ENCODE results near the gene ISOC2.

The ISOC2 gene

DNA sequence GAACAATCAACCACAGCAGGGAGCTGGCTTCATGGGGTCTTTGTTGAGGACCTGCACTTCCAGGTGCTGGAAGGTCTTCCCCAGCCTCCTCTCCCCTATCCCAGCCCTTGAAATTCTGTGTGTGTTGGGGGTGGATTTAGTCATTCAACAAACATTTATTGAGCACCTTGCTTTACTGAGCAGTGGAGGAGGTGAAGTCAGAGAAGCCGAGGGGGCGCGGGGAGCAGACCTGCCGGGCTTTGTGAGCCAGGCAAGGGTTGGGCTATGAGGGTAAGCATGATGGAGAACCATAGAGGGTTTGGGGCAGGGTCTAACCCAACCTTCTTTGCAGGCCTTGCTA is 6.6 kb upstream of the ISOC2 start:
- no peak for TF ChIP-seq CTCF (IDR thresholded peaks at IDR 0.05; ENCODE audit: control insufficient read depth, insufficient read depth, low read depth, low read length, missing control alignments)
- no peak for DNase-seq (ENCODE audit: low read depth)
- no peak overlapping the region for H3K4me3 ChIP-seq (ENCODE audit: control insufficient read depth, low read depth, low read length)

- peak; percentile 75 for TF ChIP-seq CTCF (IDR thresholded peaks at IDR 0.05; ENCODE audit: control insufficient read depth, insufficient read depth, low read depth, low read length, missing control alignments)
- DNase-seq (ENCODE audit: low read depth), result no peak
- no peak overlapping the region for H3K4me3 ChIP-seq (ENCODE audit: control insufficient read depth, low read depth, low read length)
Measured at GRCh38 chr19:55467236-55468053, 6.0 kb upstream of the ISOC2 start.

DNA sequence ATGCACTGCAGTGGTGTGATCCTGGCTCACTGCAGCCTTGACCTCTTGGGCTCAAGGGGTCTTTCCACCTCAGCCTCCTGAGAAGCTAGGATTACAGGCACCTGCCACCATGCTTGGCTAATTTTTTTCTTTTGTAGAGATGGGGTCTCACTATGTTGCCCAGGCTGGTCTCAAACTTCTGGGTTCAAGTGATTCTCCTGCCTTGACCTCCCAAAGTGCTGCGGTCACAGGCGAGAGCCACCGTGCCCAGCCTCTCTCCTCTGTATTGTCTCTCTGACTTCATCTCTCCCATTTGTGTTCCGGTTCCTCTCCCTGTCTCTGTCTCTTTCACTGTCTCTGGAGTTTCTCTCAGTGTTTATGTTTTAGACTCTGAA is 4.8 kb upstream of the ISOC2 start:
- TF ChIP-seq CTCF (IDR thresholded peaks at IDR 0.05; ENCODE audit: control insufficient read depth, insufficient read depth, low read depth, low read length, missing control alignments), result no peak
- H3K4me3 ChIP-seq (ENCODE audit: control insufficient read depth, low read depth, low read length), result no peak overlapping the region
- DNase-seq (ENCODE audit: low read depth), result no peak

DNA sequence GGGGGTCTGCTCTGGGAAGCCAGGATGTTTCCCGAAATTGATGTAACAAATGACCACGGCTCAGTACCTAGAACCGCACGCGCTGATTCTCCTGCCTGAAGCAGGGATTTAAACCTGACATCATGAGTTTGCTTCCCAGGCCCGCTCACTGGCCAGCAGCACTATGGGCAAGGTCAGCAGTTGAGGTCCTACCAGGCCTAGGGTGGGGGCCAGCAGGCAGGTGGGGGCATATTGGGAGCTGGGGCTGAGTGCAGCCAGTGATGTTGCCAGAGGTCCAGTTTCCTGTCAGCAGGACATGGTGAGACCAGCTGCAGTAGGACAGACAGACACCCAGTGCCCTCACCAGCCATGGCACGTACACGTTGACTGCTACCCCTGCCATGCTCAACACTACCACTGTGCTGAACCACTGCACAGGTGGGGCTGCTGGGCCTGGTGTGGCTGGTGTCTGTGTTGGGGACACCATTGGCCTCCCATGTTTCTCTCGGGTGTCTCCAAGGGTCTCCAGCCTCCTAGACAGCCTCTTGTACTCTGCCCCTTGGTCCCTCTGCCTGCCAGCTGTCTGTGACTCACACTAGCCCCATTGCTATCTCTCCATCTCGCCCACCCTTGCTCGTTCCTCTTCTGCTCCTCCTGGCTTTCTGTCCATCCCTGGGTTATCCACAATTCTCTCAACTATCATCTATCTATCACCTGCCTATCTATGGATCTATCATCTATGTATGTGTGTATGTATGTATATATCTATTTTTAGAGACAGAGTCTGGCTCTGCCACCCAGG is 4.2 kb upstream of the ISOC2 start:
- no peak for DNase-seq (ENCODE audit: low read depth)
- no peak overlapping the region for H3K4me3 ChIP-seq (ENCODE audit: control insufficient read depth, low read depth, low read length)
- no peak for TF ChIP-seq CTCF (IDR thresholded peaks at IDR 0.05; ENCODE audit: control insufficient read depth, insufficient read depth, low read depth, low read length, missing control alignments)

- DNase-seq (ENCODE audit: low read depth), result no peak
- TF ChIP-seq CTCF (IDR thresholded peaks at IDR 0.05; ENCODE audit: control insufficient read depth, insufficient read depth, low read depth, low read length, missing control alignments), result no peak
- no peak within 1 kb of the TSS for H3K4me3 ChIP-seq (ENCODE audit: control insufficient read depth, low read depth, low read length)
Measured at GRCh38 chr19:55464662-55465054, 3.2 kb upstream of the ISOC2 start, which contains the start of gene C19orf85. Gene C19orf85, minus strand, starts transcription at chr19:55464751. Its CDS starts 197 bp downstream, at chr19:55464554.

GRCh38 chr19:55464039-55464661 is 2.7 kb upstream of the ISOC2 start:
- no peak for TF ChIP-seq CTCF (IDR thresholded peaks at IDR 0.05; ENCODE audit: control insufficient read depth, insufficient read depth, low read depth, low read length, missing control alignments)
- no peak overlapping the region for H3K4me3 ChIP-seq (ENCODE audit: control insufficient read depth, low read depth, low read length)
- no peak for DNase-seq (ENCODE audit: low read depth)
